ENCODE results near the gene FLT3LG. TPM values are rescaled to one million over a fixed set of nuclear protein-coding genes. Genes with fewer than 3 reads are reported as not detected.

FLT3LG gene
- polyA plus RNA-seq, 3 donors from 2014 or later: 22.6 to 36.6 (median 28.3) TPM

- peaks cover 13 to 45% (median 20%) of the 10 kb centered on the region in 3 donors for H3K36me3 Mint-ChIP-seq
- no peaks in the 10 kb centered on the region for H3K9me3 Mint-ChIP-seq
- H3K27ac Mint-ChIP-seq: peak overlapping the region in 5 of 6 donors; percentile 31 to 97 (median 93)
- no peak for DNase-seq
- H3K27me3 Mint-ChIP-seq (ENCODE audit: low read depth in 3 of 3): peaks cover 26 to 47% (median 40%) of the 10 kb centered on the region in 3 donors
- H3K4me3 Mint-ChIP-seq: peak overlapping the region; percentile 92 to 98 (median 96)
- peaks cover 53 to 55% of the 10 kb centered on the region in 2 donors for H3K4me1 Mint-ChIP-seq
Measured at GRCh38 chr19:49489601-49490167, 15.7 kb downstream of the FLT3LG start.

DNA sequence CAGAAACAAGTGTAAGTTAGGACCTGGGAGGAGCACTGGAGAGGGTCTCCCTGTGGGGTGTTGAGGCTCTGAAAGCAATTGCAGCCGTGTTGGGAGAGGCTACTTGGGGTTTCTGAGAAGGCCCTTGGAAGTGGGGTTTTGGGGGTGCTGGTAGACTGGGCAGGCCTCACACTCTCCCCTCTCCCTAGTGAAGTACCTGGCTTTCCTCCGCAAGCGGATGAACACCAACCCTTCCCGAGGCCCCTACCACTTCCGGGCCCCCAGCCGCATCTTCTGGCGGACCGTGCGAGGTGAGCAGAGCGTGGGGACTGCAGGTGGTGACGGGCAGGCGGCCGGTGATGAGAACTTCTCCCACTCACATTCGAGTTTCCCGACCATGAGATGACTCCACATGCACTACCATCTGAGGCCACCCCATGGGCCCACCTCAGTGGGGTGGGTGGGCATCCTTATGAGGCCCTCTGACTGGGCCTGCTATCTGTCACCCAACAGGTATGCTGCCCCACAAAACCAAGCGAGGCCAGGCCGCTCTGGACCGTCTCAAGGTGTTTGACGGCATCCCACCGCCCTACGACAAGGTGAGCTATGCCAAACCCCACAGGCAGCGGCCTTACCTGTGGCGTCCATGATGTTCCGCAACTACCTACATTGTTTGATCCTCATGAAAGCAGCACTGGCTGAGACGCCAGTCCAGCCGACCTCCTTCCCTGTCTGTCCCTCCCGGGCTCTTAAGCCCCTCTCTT lies 16.4 kb downstream of the FLT3LG start:
- Mint-ChIP-seq H3K9me3 (no peaks in the 10 kb centered on the region), H3K36me3 (peaks cover 13 to 45% (median 20%) of the 10 kb centered on the region in 3 donors), H3K27ac (peak overlapping the region in 4 of 6 donors; percentile 22 to 92 (median 43)), H3K4me3 (peak overlapping the region in 3 of 5 donors; percentile 21 to 94 (median 24)), H3K27me3 (ENCODE audit: low read depth in 3 of 3) (peaks cover 26 to 48% (median 42%) of the 10 kb centered on the region in 3 donors), H3K4me1 (peaks cover 54 to 55% of the 10 kb centered on the region in 2 donors)
- no peak for DNase-seq

DNA sequence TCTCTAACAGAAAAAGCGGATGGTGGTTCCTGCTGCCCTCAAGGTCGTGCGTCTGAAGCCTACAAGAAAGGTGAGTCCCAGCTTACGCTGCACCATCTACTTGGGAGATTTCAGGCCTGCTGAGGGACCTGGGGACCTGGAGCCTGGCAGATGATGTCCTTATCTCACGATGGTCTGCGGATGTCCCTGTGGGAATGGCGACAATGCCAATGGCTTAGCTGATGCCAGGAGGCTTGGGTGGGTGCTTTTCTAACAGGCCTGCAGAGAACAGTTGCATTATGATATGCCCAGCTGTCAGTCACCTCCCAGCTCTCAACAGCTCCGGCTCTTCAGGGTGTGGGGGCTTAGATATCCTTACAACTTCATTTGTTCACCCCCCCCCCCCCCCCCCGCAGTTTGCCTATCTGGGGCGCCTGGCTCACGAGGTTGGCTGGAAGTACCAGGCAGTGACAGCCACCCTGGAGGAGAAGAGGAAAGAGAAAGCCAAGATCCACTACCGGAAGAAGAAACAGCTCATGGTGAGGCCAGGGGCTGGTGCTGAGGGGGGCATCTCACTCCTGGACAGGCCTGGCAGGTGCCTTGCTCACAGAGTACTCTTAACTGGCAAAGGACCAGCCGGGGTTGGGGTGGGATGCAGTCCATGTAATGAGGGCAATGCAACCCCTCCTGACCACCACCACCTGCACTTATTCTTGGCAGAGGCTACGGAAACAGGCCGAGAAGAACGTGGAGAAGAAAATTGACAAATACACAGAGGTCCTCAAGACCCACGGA lies 17.2 kb downstream of the FLT3LG start:
- Mint-ChIP-seq H3K4me3 (peak overlapping the region in 1 of 5 donors; percentile 10), H3K36me3 (peaks cover 13 to 45% (median 20%) of the 10 kb centered on the region in 3 donors), H3K27ac (peak overlapping the region in 3 of 6 donors; percentile 22 to 43 (median 26)), H3K27me3 (ENCODE audit: low read depth in 3 of 3) (peaks cover 31 to 56% (median 49%) of the 10 kb centered on the region in 3 donors), H3K9me3 (no peaks in the 10 kb centered on the region), H3K4me1 (peaks cover 60 to 62% of the 10 kb centered on the region in 2 donors)
- DNase-seq: no peak

GRCh38 chr19:49491804-49492572 lies 18.0 kb downstream of the FLT3LG start:
- peaks cover 13 to 45% (median 20%) of the 10 kb centered on the region in 3 donors for H3K36me3 Mint-ChIP-seq
- no peaks in the 10 kb centered on the region for H3K9me3 Mint-ChIP-seq
- H3K27ac Mint-ChIP-seq: peak overlapping the region; percentile 66 to 96 (median 86)
- H3K4me1 Mint-ChIP-seq: peaks cover 63 to 66% of the 10 kb centered on the region in 2 donors
- peaks cover 32 to 59% (median 51%) of the 10 kb centered on the region in 3 donors for H3K27me3 Mint-ChIP-seq (ENCODE audit: low read depth in 3 of 3)
- no peak for DNase-seq
- no peak overlapping the region for H3K4me3 Mint-ChIP-seq

- DNase-seq: no peak
- H3K36me3 Mint-ChIP-seq: peaks cover 17 to 51% (median 24%) of the 10 kb centered on the region in 3 donors
- peaks cover 65 to 66% of the 10 kb centered on the region in 2 donors for H3K4me1 Mint-ChIP-seq
Measured at GRCh38 chr19:49492573-49493405, 18.8 kb downstream of the FLT3LG start.

GRCh38 chr19:49496574-49497008 lies 22.6 kb downstream of the FLT3LG start:
- no peak for DNase-seq
- peak overlapping the region; percentile 95 to 99 (median 98) for H3K27ac Mint-ChIP-seq
- peak overlapping the region; percentile 95 to 99 (median 98) for H3K4me3 Mint-ChIP-seq
- peaks cover 28 to 63% (median 40%) of the 10 kb centered on the region in 3 donors for H3K27me3 Mint-ChIP-seq (ENCODE audit: low read depth in 3 of 3)
- no peaks in the 10 kb centered on the region for H3K9me3 Mint-ChIP-seq
- H3K36me3 Mint-ChIP-seq: peaks cover 20 to 40% (median 26%) of the 10 kb centered on the region in 3 donors
- peaks cover 66 to 78% of the 10 kb centered on the region in 2 donors for H3K4me1 Mint-ChIP-seq

More at GRCh38 chr19:49492573-49493405, 18.8 kb downstream of the FLT3LG start:
- Mint-ChIP-seq H3K9me3 (no peaks in the 10 kb centered on the region), H3K27ac (peak overlapping the region; percentile 66 to 96 (median 86)), H3K27me3 (ENCODE audit: low read depth in 3 of 3) (peaks cover 24 to 52% (median 51%) of the 10 kb centered on the region in 3 donors), H3K4me3 (peak overlapping the region in 4 of 5 donors; percentile 4 to 72 (median 28))

- peak in 1 of 3 donors; percentile 57 for DNase-seq
- H3K27me3 Mint-ChIP-seq (ENCODE audit: low read depth in 3 of 3): peaks cover 30 to 57% (median 37%) of the 10 kb centered on the region in 3 donors
- peak overlapping the region; percentile 95 to 99 (median 98) for H3K27ac Mint-ChIP-seq
- peaks cover 19 to 34% (median 20%) of the 10 kb centered on the region in 3 donors for H3K36me3 Mint-ChIP-seq
- H3K4me3 Mint-ChIP-seq: peak overlapping the region; percentile 95 to 99 (median 98)
- no peaks in the 10 kb centered on the region for H3K9me3 Mint-ChIP-seq
- peaks cover 70 to 76% of the 10 kb centered on the region in 2 donors for H3K4me1 Mint-ChIP-seq
Measured at GRCh38 chr19:49497047-49497788, 23.2 kb downstream of the FLT3LG start.

GRCh38 chr19:49497789-49498103 lies 23.7 kb downstream of the FLT3LG start:
- peaks cover 14 to 29% (median 14%) of the 10 kb centered on the region in 3 donors for H3K36me3 Mint-ChIP-seq

DNA sequence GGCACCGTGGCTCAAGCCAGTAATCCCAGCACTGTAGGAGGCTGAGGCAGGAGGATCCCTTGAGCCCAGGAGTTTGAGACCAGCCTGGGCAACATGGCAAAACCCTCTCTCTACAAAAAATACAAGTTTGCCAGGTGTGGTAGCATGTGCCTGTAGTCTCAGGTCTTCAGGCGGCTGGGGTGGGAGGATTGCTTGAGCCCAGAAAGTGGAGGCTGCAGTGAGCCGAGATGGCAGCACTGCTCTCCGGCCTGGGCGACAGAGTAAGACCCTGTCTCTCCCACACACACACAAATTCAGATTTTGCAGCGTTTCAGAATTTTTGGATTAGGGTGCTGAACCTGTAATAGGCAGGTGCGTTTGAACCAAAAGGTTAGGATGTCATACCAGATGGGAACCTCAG lies 24.5 kb downstream of the FLT3LG start:
- DNase-seq: no peak
- Mint-ChIP-seq H3K27me3 (ENCODE audit: low read depth in 3 of 3) (peaks cover 23 to 46% (median 25%) of the 10 kb centered on the region in 3 donors), H3K36me3 (peaks cover 11 to 25% (median 11%) of the 10 kb centered on the region in 3 donors), H3K4me1 (peaks cover 62 to 71% of the 10 kb centered on the region in 2 donors), H3K4me3 (peak overlapping the region; percentile 95 to 99 (median 98)), H3K27ac (peak overlapping the region; percentile 95 to 99 (median 98)), H3K9me3 (no peaks in the 10 kb centered on the region)

More at GRCh38 chr19:49497789-49498103, 23.7 kb downstream of the FLT3LG start:
- H3K9me3 Mint-ChIP-seq: no peaks in the 10 kb centered on the region
- H3K27ac Mint-ChIP-seq: peak overlapping the region; percentile 95 to 99 (median 98)
- H3K4me3 Mint-ChIP-seq: peak overlapping the region; percentile 95 to 99 (median 98)
- peaks cover 30 to 54% (median 32%) of the 10 kb centered on the region in 3 donors for H3K27me3 Mint-ChIP-seq (ENCODE audit: low read depth in 3 of 3)
- DNase-seq: no peak
- H3K4me1 Mint-ChIP-seq: peaks cover 69 to 75% of the 10 kb centered on the region in 2 donors

- Mint-ChIP-seq H3K4me3 (peak overlapping the region; percentile 95 to 99 (median 98)), H3K27me3 (ENCODE audit: low read depth in 3 of 3) (peaks cover 21 to 45% (median 21%) of the 10 kb centered on the region in 3 donors), H3K4me1 (peaks cover 61 to 70% of the 10 kb centered on the region in 2 donors), H3K9me3 (no peaks in the 10 kb centered on the region), H3K27ac (peak overlapping the region; percentile 95 to 99 (median 98)), H3K36me3 (peaks cover 11 to 25% (median 11%) of the 10 kb centered on the region in 3 donors)
- DNase-seq: peak in 2 of 3 donors; percentile 47
Measured at GRCh38 chr19:49499030-49499670, 25.1 kb downstream of the FLT3LG start.

All from immature natural killer cell (primary cell).